Measurements from ENCODE around the gene SMIM9.
"Not testable (repeated sequence)": the region's sequence is repeated elsewhere in the genome, so short reads cannot be mapped to it uniquely, and the experiment has no call there.

Gene SMIM9

DNA sequence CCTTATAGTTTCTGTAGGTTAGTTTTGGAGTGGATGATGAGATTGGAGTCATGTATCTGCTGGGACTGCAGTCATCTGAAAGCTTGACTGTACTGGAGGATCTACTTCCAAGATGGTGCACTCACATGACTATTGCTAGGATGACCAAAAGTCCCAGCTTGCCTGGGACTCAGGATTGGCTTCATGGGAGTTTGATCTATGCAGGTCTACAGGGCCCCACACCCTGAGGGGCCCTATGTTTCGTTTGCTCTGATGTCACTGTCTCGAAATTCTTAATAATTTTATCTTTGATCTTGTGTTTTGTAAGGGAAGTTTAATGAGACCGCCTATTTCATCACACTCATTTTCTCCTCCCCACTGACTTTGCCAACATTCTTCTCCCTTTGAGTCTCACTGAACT lies at the start of gene SMIM9:
SMIM9 (minus strand) TSS at position 101 of the 400 bp plus-strand sequence. CDS start 3,806 bp downstream, outside the sequence.
- H3K27me3 ChIP-seq (ENCODE audit: control insufficient read depth in 5 of 5, insufficient read depth in 4 of 5, low read length in 5 of 5) = no peaks in the 10 kb centered on the region
- no peak within 1 kb of the TSS for H3K4me3 ChIP-seq (ENCODE audit: low read depth in 1 of 5, low read length in 5 of 5)
- no peak within 1 kb of the TSS for H3K9ac ChIP-seq (ENCODE audit: low read length in 5 of 5)
- no peak within 1 kb of the TSS for H3K27ac ChIP-seq (ENCODE audit: low read depth, low read length)
- H3K9me3 ChIP-seq (ENCODE audit: control insufficient read depth in 5 of 5, low read length in 5 of 5) = no peaks in the 10 kb centered on the region
- no peaks in the 10 kb centered on the region for H3K4me1 ChIP-seq (ENCODE audit: control insufficient read depth in 5 of 5, insufficient read depth in 5 of 5, low read length in 5 of 5)
- peaks cover 0 to 4% (median 0%) of the 10 kb centered on the region in 5 donors for H3K36me3 ChIP-seq (ENCODE audit: control insufficient read depth in 5 of 5, insufficient read depth in 5 of 5, low read length in 5 of 5)

DNA sequence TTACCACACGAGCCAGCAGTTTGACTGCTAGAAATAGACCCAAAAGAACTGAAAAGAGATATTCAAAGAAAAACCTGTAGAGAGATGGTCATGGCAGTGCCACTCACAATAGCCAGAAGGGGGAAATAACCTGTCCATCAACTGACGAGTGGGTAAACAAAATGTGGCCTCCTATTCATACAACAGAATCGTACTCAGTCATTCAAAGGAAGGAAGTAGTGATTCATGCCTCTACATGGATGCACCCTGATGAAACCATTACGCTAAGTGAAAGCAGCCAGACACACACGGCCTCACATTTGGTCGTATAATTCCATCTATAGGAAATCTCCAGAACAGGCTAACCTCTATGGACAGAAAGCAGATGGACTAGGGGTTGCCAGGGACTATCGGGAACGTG lies 49.6 kb upstream of the SMIM9 start:
- H3K9me3 ChIP-seq (ENCODE audit: control insufficient read depth in 5 of 5, low read length in 5 of 5); H3K4me1 ChIP-seq (ENCODE audit: control insufficient read depth in 5 of 5, insufficient read depth in 5 of 5, low read length in 5 of 5); H3K36me3 ChIP-seq (ENCODE audit: control insufficient read depth in 5 of 5, insufficient read depth in 5 of 5, low read length in 5 of 5); H3K27me3 ChIP-seq (ENCODE audit: control insufficient read depth in 5 of 5, insufficient read depth in 4 of 5, low read length in 5 of 5); H3K9ac ChIP-seq (ENCODE audit: low read length in 5 of 5); H3K27ac ChIP-seq (ENCODE audit: low read depth, low read length); H3K4me3 ChIP-seq (ENCODE audit: low read depth in 1 of 5, low read length in 5 of 5): not testable (repeated sequence)

- Histone ChIP-seq H3K9ac (ENCODE audit: low read length in 5 of 5) (no peak overlapping the region), H3K4me3 (ENCODE audit: low read depth in 1 of 5, low read length in 5 of 5) (no peak overlapping the region), H3K4me1 (ENCODE audit: control insufficient read depth in 5 of 5, insufficient read depth in 5 of 5, low read length in 5 of 5) (no peaks in the 10 kb centered on the region), H3K27ac (ENCODE audit: low read depth, low read length) (no peak overlapping the region), H3K27me3 (ENCODE audit: control insufficient read depth in 5 of 5, insufficient read depth in 4 of 5, low read length in 5 of 5) (no peaks in the 10 kb centered on the region), H3K9me3 (ENCODE audit: control insufficient read depth in 5 of 5, low read length in 5 of 5) (peaks cover 0 to 3% (median 2%) of the 10 kb centered on the region in 5 donors), H3K36me3 (ENCODE audit: control insufficient read depth in 5 of 5, insufficient read depth in 5 of 5, low read length in 5 of 5) (no peaks in the 10 kb centered on the region)
Measured at GRCh38 chrX:154873329-154873728, 38.9 kb upstream of the SMIM9 start.

DNA sequence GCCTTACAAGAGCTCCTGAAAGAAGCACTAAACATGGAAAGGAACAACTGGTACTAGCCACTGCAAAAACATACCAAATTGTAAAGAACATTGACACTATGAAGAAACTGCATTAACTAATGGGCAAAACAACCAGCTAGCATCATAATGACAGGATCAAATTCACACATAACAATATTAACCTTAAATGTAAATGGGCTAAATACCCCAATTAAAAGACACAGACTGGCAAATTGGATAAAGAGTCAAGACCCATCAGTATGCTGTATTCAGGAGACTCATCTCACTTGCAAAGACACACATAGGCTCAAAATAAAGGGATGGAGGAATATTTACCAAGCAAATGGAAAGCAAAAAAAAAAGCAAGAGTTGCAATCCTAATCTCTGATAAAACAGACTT lies 34.1 kb upstream of the SMIM9 start:
- H3K36me3 ChIP-seq (ENCODE audit: control insufficient read depth in 5 of 5, insufficient read depth in 5 of 5, low read length in 5 of 5); H3K27ac ChIP-seq (ENCODE audit: low read depth, low read length); H3K9ac ChIP-seq (ENCODE audit: low read length in 5 of 5); H3K27me3 ChIP-seq (ENCODE audit: control insufficient read depth in 5 of 5, insufficient read depth in 4 of 5, low read length in 5 of 5); H3K4me1 ChIP-seq (ENCODE audit: control insufficient read depth in 5 of 5, insufficient read depth in 5 of 5, low read length in 5 of 5); H3K4me3 ChIP-seq (ENCODE audit: low read depth in 1 of 5, low read length in 5 of 5): not testable (repeated sequence)
- peaks cover 6 to 21% (median 12%) of the 10 kb centered on the region in 5 donors for H3K9me3 ChIP-seq (ENCODE audit: control insufficient read depth in 5 of 5, low read length in 5 of 5)

- Histone ChIP-seq H3K4me1 (ENCODE audit: control insufficient read depth in 5 of 5, insufficient read depth in 5 of 5, low read length in 5 of 5) (no peaks in the 10 kb centered on the region), H3K36me3 (ENCODE audit: control insufficient read depth in 5 of 5, insufficient read depth in 5 of 5, low read length in 5 of 5) (peaks cover 0 to 23% (median 9%) of the 10 kb centered on the region in 5 donors), H3K27ac (ENCODE audit: low read depth, low read length) (no peak overlapping the region), H3K9me3 (ENCODE audit: control insufficient read depth in 5 of 5, low read length in 5 of 5) (no peaks in the 10 kb centered on the region), H3K27me3 (ENCODE audit: control insufficient read depth in 5 of 5, insufficient read depth in 4 of 5, low read length in 5 of 5) (no peaks in the 10 kb centered on the region), H3K9ac (ENCODE audit: low read length in 5 of 5) (no peak overlapping the region), H3K4me3 (ENCODE audit: low read depth in 1 of 5, low read length in 5 of 5) (no peak overlapping the region)
Measured at GRCh38 chrX:154855256-154855655, 20.8 kb upstream of the SMIM9 start.

GRCh38 chrX:154850957-154851611 lies 16.6 kb upstream of the SMIM9 start:
- no peak overlapping the region for H3K27ac ChIP-seq (ENCODE audit: low read depth, low read length)

GRCh38 chrX:154840856-154841255 lies 6.4 kb upstream of the SMIM9 start:
- Histone ChIP-seq H3K36me3 (ENCODE audit: control insufficient read depth in 5 of 5, insufficient read depth in 5 of 5, low read length in 5 of 5) (peaks cover 0 to 4% (median 0%) of the 10 kb centered on the region in 5 donors), H3K4me3 (ENCODE audit: low read depth in 1 of 5, low read length in 5 of 5) (no peak overlapping the region), H3K9ac (ENCODE audit: low read length in 5 of 5) (no peak overlapping the region), H3K4me1 (ENCODE audit: control insufficient read depth in 5 of 5, insufficient read depth in 5 of 5, low read length in 5 of 5) (peaks cover 0 to 3% (median 0%) of the 10 kb centered on the region in 5 donors), H3K27ac (ENCODE audit: low read depth, low read length) (no peak overlapping the region), H3K27me3 (ENCODE audit: control insufficient read depth in 5 of 5, insufficient read depth in 4 of 5, low read length in 5 of 5) (no peaks in the 10 kb centered on the region), H3K9me3 (ENCODE audit: control insufficient read depth in 5 of 5, low read length in 5 of 5) (no peaks in the 10 kb centered on the region)

More at GRCh38 chrX:154850957-154851611, 16.6 kb upstream of the SMIM9 start:
- H3K4me3 ChIP-seq (ENCODE audit: low read depth in 1 of 5, low read length in 5 of 5) = no peak overlapping the region
- no peak overlapping the region for H3K9ac ChIP-seq (ENCODE audit: low read length in 5 of 5)
- H3K27me3 ChIP-seq (ENCODE audit: control insufficient read depth in 5 of 5, insufficient read depth in 4 of 5, low read length in 5 of 5) = no peaks in the 10 kb centered on the region
- peaks cover 0 to 7% (median under 1%) of the 10 kb centered on the region in 5 donors for H3K36me3 ChIP-seq (ENCODE audit: control insufficient read depth in 5 of 5, insufficient read depth in 5 of 5, low read length in 5 of 5)
- H3K4me1 ChIP-seq (ENCODE audit: control insufficient read depth in 5 of 5, insufficient read depth in 5 of 5, low read length in 5 of 5) = no peaks in the 10 kb centered on the region
- H3K9me3 ChIP-seq (ENCODE audit: control insufficient read depth in 5 of 5, low read length in 5 of 5) = peaks cover 0 to 4% (median 0%) of the 10 kb centered on the region in 5 donors

- Histone ChIP-seq H3K4me1 (ENCODE audit: control insufficient read depth in 5 of 5, insufficient read depth in 5 of 5, low read length in 5 of 5) (peaks cover 0 to 3% (median 0%) of the 10 kb centered on the region in 5 donors), H3K36me3 (ENCODE audit: control insufficient read depth in 5 of 5, insufficient read depth in 5 of 5, low read length in 5 of 5) (peaks cover 0 to 4% (median 0%) of the 10 kb centered on the region in 5 donors), H3K9me3 (ENCODE audit: control insufficient read depth in 5 of 5, low read length in 5 of 5) (no peaks in the 10 kb centered on the region), H3K4me3 (ENCODE audit: low read depth in 1 of 5, low read length in 5 of 5) (no peak overlapping the region), H3K9ac (ENCODE audit: low read length in 5 of 5) (no peak overlapping the region), H3K27ac (ENCODE audit: low read depth, low read length) (no peak overlapping the region), H3K27me3 (ENCODE audit: control insufficient read depth in 5 of 5, insufficient read depth in 4 of 5, low read length in 5 of 5) (no peaks in the 10 kb centered on the region)
Measured at GRCh38 chrX:154836163-154836562, 1.7 kb upstream of the SMIM9 start.

DNA sequence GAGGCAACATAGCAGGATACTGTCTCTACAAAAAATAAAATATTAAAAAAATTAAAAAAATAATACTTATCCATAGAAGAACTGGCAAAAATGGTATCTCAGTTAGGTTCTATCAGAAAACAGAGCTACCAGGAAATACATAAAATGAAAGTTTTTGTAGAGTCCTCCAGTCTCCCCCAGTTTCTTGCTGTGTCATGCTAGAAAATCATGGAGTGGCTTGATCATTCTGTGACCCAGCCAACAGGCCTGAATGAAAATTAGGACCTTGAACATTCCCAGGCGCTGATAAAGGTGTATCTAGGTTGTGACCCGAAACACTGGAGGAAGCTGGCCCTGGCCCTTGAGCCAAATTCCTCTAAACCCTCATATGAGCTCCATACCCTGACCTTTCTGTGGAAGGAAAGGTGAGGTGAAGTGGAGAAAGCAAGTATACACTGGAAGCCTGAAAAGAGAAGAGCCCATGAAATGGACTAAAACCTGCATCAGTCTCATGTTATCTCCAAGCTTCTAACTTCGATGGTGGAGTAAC lies 652 bp downstream of the SMIM9 start:
- no peak overlapping the region for H3K4me3 ChIP-seq (ENCODE audit: low read depth in 1 of 5, low read length in 5 of 5)
- no peak overlapping the region for H3K9ac ChIP-seq (ENCODE audit: low read length in 5 of 5)
- H3K9me3 ChIP-seq (ENCODE audit: control insufficient read depth in 5 of 5, low read length in 5 of 5) = no peaks in the 10 kb centered on the region
- H3K27me3 ChIP-seq (ENCODE audit: control insufficient read depth in 5 of 5, insufficient read depth in 4 of 5, low read length in 5 of 5) = no peaks in the 10 kb centered on the region
- peaks cover 0 to 4% (median 0%) of the 10 kb centered on the region in 5 donors for H3K36me3 ChIP-seq (ENCODE audit: control insufficient read depth in 5 of 5, insufficient read depth in 5 of 5, low read length in 5 of 5)
- no peak overlapping the region for H3K27ac ChIP-seq (ENCODE audit: low read depth, low read length)
- H3K4me1 ChIP-seq (ENCODE audit: control insufficient read depth in 5 of 5, insufficient read depth in 5 of 5, low read length in 5 of 5) = no peaks in the 10 kb centered on the region

DNA sequence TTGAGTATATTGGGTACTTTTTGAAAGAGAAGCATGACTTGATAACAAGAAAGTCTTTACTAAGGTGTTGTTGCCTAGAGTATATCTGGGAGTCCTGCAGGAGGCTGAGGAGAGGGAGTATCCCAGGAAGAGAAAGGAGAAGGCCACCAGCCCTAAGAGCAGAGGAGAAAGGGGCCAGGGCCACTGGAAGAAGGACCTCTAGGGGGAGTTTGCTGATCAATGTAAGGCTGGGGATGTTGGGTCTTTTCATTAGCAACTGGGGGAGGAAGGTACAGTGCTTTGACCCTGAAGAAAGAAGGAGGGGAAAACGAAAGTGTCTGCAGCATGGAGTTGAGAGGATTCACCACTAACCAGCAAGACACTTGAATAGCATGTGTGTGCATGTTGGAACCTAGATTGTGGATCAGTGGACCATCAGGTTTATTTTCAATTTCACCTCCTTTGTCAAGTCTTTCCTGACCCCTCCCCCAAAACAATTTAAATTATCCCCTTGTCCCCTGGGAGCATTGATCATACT lies 4.5 kb downstream of the SMIM9 start:
- Histone ChIP-seq H3K9me3 (ENCODE audit: control insufficient read depth in 5 of 5, low read length in 5 of 5) (no peaks in the 10 kb centered on the region), H3K4me1 (ENCODE audit: control insufficient read depth in 5 of 5, insufficient read depth in 5 of 5, low read length in 5 of 5) (no peaks in the 10 kb centered on the region), H3K27ac (ENCODE audit: low read depth, low read length) (no peak overlapping the region), H3K36me3 (ENCODE audit: control insufficient read depth in 5 of 5, insufficient read depth in 5 of 5, low read length in 5 of 5) (peaks cover 0 to 3% (median 0%) of the 10 kb centered on the region in 5 donors), H3K4me3 (ENCODE audit: low read depth in 1 of 5, low read length in 5 of 5) (no peak overlapping the region), H3K9ac (ENCODE audit: low read length in 5 of 5) (no peak overlapping the region), H3K27me3 (ENCODE audit: control insufficient read depth in 5 of 5, insufficient read depth in 4 of 5, low read length in 5 of 5) (no peaks in the 10 kb centered on the region)
